ENCODE measurements around the gene RERE. TPM values are rescaled to one million over a fixed set of nuclear protein-coding genes. Genes with fewer than 3 reads are reported as not detected.
A peak's percentile ranks its signal among the peaks of the same experiment; 100 is the strongest.

RERE gene
- total and polyA plus RNA-seq, 2 donors (not counting 3 experiments of a cell fraction or from before 2014, with no cell fraction given): 14.1 to 113 TPM

- Histone ChIP-seq H3K36me3 (ENCODE audit: control insufficient read depth in 2 of 2, extremely low read depth in 1 of 2, insufficient read depth in 2 of 2, low read length in 2 of 2) (no peaks in the 10 kb centered on the region), H3K27me3 (ENCODE audit: control insufficient read depth in 2 of 2, insufficient read depth in 2 of 2, low read length in 2 of 2) (no peaks in the 10 kb centered on the region), H2AFZ (ENCODE audit: low read depth, low read length) (no peak overlapping the region), H3K27ac (ENCODE audit: insufficient read depth, low read depth, low read length) (no peak overlapping the region), H3K4me1 (ENCODE audit: control insufficient read depth, extremely low read depth, insufficient read depth, low read length) (peaks cover 26% of the 10 kb centered on the region), H3K9ac (replicated peaks; ENCODE audit: extremely low read depth, insufficient read depth, low read length) (no peak overlapping the region), H3K9me1 (replicated peaks; ENCODE audit: control insufficient read depth, extremely low read depth, insufficient read depth, low read length) (no peaks in the 10 kb centered on the region), H3K79me2 (ENCODE audit: control insufficient read depth, insufficient read depth, low read length) (peaks cover 2% of the 10 kb centered on the region), H4K20me1 (replicated peaks; ENCODE audit: control insufficient read depth, extremely low read depth, insufficient read depth, low read length) (no peaks in the 10 kb centered on the region), H3K9me3 (replicated peaks; ENCODE audit: control insufficient read depth, insufficient read depth, low read length) (no peaks in the 10 kb centered on the region), H3K4me3 (replicated peaks in 1 of 3; ENCODE audit: insufficient read depth in 1 of 3, low read depth in 1 of 3, low read length in 3 of 3) (no peak overlapping the region), H3K4me2 (ENCODE audit: insufficient read depth, low read length) (no peak overlapping the region)
- no TSS peak for BruUV-seq (replicated peaks)
- CTCF ChIA-PET: interaction anchor here (0.5 kb wide), 1 partner anchor 182 kb away, joined by 3 read pairs; no protein-coding TSS in a partner anchor
- intact Hi-C loops (cut with micrococcal nuclease): no loop called here
- DNase-seq (ENCODE audit: low read depth, low spot score) (no peak), FAIRE-seq (no peak)
- dilution Hi-C loops (cut with MboI; ENCODE audit: extremely low pct_ligation_motif_present, low sequenced_read_pairs): no loop called here
- POLR2A ChIA-PET: no interaction called here
- TF ChIP-seq JUN (IDR thresholded peaks at IDR 0.05; ENCODE audit: borderline replicate concordance, insufficient read depth, insufficient read length, low read depth): no peak
- peak; percentile 31 for TF ChIP-seq FOS (IDR thresholded peaks at IDR 0.05; ENCODE audit: borderline replicate concordance, insufficient read depth, low read length)
- TF ChIP-seq, protein P1, sequence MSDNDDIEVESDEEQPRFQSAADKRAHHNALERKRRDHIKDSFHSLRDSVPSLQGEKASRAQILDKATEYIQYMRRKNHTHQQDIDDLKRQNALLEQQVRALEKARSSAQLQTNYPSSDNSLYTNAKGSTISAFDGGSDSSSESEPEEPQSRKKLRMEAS (IDR thresholded peaks at IDR 0.05; ENCODE audit: insufficient read depth, insufficient read length): no peak
- no peak for TF ChIP-seq POLR2AphosphoS5 (IDR thresholded peaks at IDR 0.05; ENCODE audit: insufficient read depth, low read depth, low read length)
- TF ChIP-seq POLR2A (IDR thresholded peaks at IDR 0.05; ENCODE audit: low read depth, low read length): no peak
- no peak for TF ChIP-seq CTCF (IDR thresholded peaks at IDR 0.05; ENCODE audit: extremely low read depth in 1 of 2, insufficient read depth in 1 of 2, low read depth in 1 of 2, low read length in 2 of 2)
- TF ChIP-seq GATA2 (IDR thresholded peaks at IDR 0.05; ENCODE audit: insufficient read depth, insufficient read length, low read depth, low read length): no peak
- no peak for TF ChIP-seq EZH2 (IDR thresholded peaks at IDR 0.05; ENCODE audit: borderline replicate concordance, low read depth, low read length, severe bottlenecking)
Measured at GRCh38 chr1:8545078-8545477, 272.4 kb downstream of the RERE start.
